Epithelial cell of esophagus (primary cell): Measurements from ENCODE around the gene FAM181A.

ENCODE experiments used
- DNase-seq: peaks from one replicate; pipeline ENCODE4 v3.0.0; 2010; ENCODE audit warnings: low read depth
- H3K4me3 ChIP-seq: 2 replicates; pipeline ENCODE4 v1.5.1; 2011; ENCODE audit warnings: mild to moderate bottlenecking, low read length, control low read depth
- TF ChIP-seq, protein P1 (sequence below): IDR thresholded peaks from 2 replicates; pipeline ENCODE4 v1.5.1; 2011; ENCODE audit warnings: low read depth, mild to moderate bottlenecking, low read length, control low read depth, inconsistent platforms; ENCODE audit not compliant: insufficient read depth; ENCODE audit errors: missing control alignments

Gene FAM181A

GRCh38 chr14:93924592-93925355 is 2.4 kb upstream of the FAM181A start:
- no peak overlapping the region for H3K4me3 ChIP-seq
- DNase-seq: no peak
- TF ChIP-seq, protein P1, sequence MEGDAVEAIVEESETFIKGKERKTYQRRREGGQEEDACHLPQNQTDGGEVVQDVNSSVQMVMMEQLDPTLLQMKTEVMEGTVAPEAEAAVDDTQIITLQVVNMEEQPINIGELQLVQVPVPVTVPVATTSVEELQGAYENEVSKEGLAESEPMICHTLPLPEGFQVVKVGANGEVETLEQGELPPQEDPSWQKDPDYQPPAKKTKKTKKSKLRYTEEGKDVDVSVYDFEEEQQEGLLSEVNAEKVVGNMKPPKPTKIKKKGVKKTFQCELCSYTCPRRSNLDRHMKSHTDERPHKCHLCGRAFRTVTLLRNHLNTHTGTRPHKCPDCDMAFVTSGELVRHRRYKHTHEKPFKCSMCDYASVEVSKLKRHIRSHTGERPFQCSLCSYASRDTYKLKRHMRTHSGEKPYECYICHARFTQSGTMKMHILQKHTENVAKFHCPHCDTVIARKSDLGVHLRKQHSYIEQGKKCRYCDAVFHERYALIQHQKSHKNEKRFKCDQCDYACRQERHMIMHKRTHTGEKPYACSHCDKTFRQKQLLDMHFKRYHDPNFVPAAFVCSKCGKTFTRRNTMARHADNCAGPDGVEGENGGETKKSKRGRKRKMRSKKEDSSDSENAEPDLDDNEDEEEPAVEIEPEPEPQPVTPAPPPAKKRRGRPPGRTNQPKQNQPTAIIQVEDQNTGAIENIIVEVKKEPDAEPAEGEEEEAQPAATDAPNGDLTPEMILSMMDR: no peak

GRCh38 chr14:93925374-93925895 is 1.7 kb upstream of the FAM181A start:
- no peak overlapping the region for H3K4me3 ChIP-seq
- TF ChIP-seq, protein P1: no peak
- no peak for DNase-seq

GRCh38 chr14:93926245-93926872 is 785 bp upstream of the FAM181A start:
- TF ChIP-seq, protein P1: no peak
- DNase-seq: no peak
- H3K4me3 ChIP-seq: no peak overlapping the region

GRCh38 chr14:93927800-93928145 is 629 bp downstream of the FAM181A start:
- TF ChIP-seq, protein P1: no peak
- no peak for DNase-seq
- H3K4me3 ChIP-seq: no peak overlapping the region

DNA sequence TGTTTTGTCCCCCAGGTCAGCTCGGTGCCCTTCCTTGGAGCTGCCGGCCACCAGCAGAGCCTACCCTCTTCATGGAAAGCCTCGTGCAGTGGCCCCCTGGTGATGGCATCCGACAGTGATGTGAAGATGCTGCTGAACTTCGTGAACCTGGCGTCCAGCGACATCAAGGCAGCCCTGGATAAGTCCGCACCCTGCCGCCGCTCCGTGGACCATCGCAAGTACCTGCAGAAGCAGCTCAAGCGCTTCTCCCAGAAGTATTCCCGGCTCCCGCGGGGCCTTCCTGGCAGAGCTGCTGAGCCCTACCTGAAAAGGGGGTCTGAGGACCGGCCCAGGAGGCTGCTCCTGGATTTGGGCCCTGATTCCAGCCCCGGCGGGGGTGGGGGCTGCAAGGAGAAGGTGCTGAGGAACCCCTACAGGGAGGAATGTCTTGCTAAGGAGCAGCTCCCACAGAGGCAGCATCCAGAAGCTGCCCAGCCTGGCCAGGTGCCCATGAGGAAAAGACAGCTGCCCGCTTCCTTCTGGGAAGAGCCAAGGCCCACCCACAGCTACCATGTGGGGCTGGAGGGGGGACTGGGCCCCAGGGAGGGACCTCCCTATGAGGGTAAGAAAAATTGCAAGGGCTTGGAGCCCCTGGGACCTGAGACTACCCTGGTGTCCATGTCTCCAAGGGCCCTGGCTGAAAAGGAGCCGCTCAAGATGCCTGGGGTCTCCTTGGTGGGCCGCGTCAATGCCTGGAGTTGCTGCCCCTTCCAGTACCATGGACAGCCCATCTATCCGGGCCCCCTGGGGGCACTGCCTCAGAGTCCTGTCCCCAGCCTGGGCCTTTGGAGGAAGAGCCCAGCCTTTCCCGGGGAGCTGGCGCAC is 1.3 kb downstream of the FAM181A start:
- TF ChIP-seq, protein P1: no peak
- no peak overlapping the region for H3K4me3 ChIP-seq
- no peak for DNase-seq

DNA sequence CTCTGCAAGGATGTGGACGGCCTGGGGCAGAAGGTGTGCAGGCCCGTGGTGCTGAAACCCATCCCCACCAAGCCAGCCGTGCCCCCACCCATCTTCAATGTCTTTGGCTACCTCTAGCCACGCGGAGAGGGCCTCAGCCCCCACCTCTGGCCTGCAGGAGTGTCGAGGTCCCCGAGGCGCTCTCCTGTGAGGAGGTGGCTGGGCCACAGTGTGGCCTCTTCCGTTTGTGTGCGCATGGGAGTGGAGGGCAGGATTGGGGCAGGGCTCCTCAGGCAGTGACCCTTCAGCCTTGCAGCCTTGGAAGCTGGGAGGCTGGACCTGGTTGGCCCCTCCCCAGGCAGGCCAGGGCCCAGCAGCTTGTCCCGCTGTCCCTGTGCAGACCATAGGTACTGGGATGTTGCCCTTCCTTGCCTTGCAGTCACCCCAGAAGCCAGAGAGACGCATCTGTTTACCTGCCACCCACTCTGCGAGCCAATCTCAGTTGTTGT is 1.9 kb downstream of the FAM181A start:
- TF ChIP-seq, protein P1: no peak
- no peak for DNase-seq

More for the DNA sequence above, 1.9 kb downstream of the FAM181A start:
- H3K4me3 ChIP-seq: no peak overlapping the region
